ENCODE measurements around the gene IL22RA1.

IL22RA1 gene

DNA sequence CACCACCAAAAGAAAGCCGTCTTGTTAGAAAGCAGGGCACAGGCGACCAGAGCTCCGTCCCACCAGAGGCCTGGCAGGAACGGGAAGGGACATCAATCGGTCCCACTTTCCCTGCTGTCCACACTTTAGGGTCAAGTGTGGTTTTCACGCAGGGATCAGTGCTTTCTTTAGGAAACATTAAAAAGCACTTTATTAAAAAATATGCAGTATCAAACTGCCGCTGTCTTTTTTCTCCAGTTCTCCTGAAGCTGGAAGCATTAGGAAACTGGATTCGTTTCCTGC, 43.7 kb upstream of the IL22RA1 start:
- Histone ChIP-seq H3K79me2 (ENCODE audit: control insufficient read depth, insufficient read depth, low read length) (no peaks in the 10 kb centered on the region), H2BK15ac (replicated peaks; ENCODE audit: low read depth) (no peak overlapping the region), H3K4me1 (ENCODE audit: control insufficient read depth, low read depth, low read length) (no peaks in the 10 kb centered on the region), H3K18ac (ENCODE audit: low read length) (peak overlapping the region; percentile 95), H2BK120ac (ENCODE audit: low read depth, low read length) (no peak overlapping the region), H3K4me2 (ENCODE audit: low read length) (peak overlapping the region; percentile 77), H3K56ac (ENCODE audit: low read length) (peak overlapping the region; percentile 85), H3K36me3 (ENCODE audit: control insufficient read depth, insufficient read depth, low read length) (no peaks in the 10 kb centered on the region), H3K4me3 (ENCODE audit: low read length) (peak overlapping the region; percentile 43), H4K8ac (ENCODE audit: low read depth, low read length) (no peak overlapping the region), H3K27me3 (ENCODE audit: insufficient read depth, low read length, poor library complexity) (no peaks in the 10 kb centered on the region), H3K23ac (ENCODE audit: low read length) (no peak overlapping the region), H3K27ac (ENCODE audit: low read depth, low read length) (no peak overlapping the region), H4K5ac (ENCODE audit: low read length) (no peak overlapping the region), H2AK5ac (ENCODE audit: low read length) (no peak overlapping the region), H3K79me1 (ENCODE audit: low read length) (no peaks in the 10 kb centered on the region), H2BK5ac (ENCODE audit: low read length) (no peak overlapping the region), H3K4ac (ENCODE audit: low read depth, low read length) (no peak overlapping the region), H3K9ac (ENCODE audit: low read length) (peak overlapping the region; percentile 84)
- no peak for DNase-seq
- no CpG with 5 or more reads among the region's 8 CpGs for WGBS (ENCODE audit: extremely low coverage, insufficient coverage, low lambda C conversion rate)

DNA sequence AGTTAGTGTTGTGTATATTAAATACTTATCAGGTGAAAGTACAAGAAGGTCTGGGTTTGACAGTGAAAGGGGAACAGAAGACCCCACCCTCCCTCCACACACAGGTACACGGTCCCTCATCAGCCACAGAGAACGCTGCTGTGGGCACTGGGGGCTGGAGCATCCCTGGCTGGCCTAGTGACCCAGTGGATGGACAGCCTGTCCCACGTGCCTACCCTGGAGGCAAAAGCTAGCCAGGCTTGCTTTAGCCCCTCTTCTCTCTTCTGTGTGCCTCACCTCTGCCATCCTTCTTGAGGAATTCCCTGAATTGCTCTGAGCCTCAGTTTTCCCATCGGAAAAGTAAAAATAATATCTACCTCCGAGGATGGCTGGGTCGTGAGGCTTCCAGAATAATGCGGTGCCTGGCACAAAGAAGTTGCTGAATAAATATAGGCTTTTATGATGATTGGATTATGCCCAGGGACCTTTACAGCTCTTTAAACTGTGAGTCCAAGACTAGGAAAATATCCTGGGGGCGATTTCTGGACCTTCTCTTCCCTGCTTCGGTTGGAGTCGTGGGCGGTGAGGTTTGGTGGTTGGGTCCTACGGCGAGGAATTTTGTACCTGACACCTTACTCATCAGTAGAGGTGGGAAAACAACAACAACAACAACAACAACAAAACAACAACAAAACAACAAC, 43.2 kb upstream of the IL22RA1 start:
- H3K4me1 ChIP-seq (ENCODE audit: control insufficient read depth, low read depth, low read length): no peaks in the 10 kb centered on the region
- peak overlapping the region; percentile 84 for H3K9ac ChIP-seq (ENCODE audit: low read length)
- H3K4me2 ChIP-seq (ENCODE audit: low read length): peak overlapping the region; percentile 77
- no peak for DNase-seq
- H3K4me3 ChIP-seq (ENCODE audit: low read length): peak overlapping the region; percentile 43
- no peak overlapping the region for H3K27ac ChIP-seq (ENCODE audit: low read depth, low read length)
- H3K23ac ChIP-seq (ENCODE audit: low read length): no peak overlapping the region
- H3K18ac ChIP-seq (ENCODE audit: low read length): no peak overlapping the region
- no peak overlapping the region for H2BK15ac ChIP-seq (replicated peaks; ENCODE audit: low read depth)
- H2BK5ac ChIP-seq (ENCODE audit: low read length): no peak overlapping the region
- H3K36me3 ChIP-seq (ENCODE audit: control insufficient read depth, insufficient read depth, low read length): no peaks in the 10 kb centered on the region
- no peak overlapping the region for H3K4ac ChIP-seq (ENCODE audit: low read depth, low read length)
- no peak overlapping the region for H2AK5ac ChIP-seq (ENCODE audit: low read length)
- peak overlapping the region; percentile 85 for H3K56ac ChIP-seq (ENCODE audit: low read length)
- H3K27me3 ChIP-seq (ENCODE audit: insufficient read depth, low read length, poor library complexity): no peaks in the 10 kb centered on the region
- H3K79me2 ChIP-seq (ENCODE audit: control insufficient read depth, insufficient read depth, low read length): no peaks in the 10 kb centered on the region
- no peak overlapping the region for H2BK120ac ChIP-seq (ENCODE audit: low read depth, low read length)
- no peak overlapping the region for H4K8ac ChIP-seq (ENCODE audit: low read depth, low read length)
- no peaks in the 10 kb centered on the region for H3K79me1 ChIP-seq (ENCODE audit: low read length)
- H4K5ac ChIP-seq (ENCODE audit: low read length): no peak overlapping the region
- no CpG with 5 or more reads among the region's 13 CpGs for WGBS (ENCODE audit: extremely low coverage, insufficient coverage, low lambda C conversion rate)

GRCh38 chr1:24185076-24185475, 42.1 kb upstream of the IL22RA1 start:
- Histone ChIP-seq H3K9ac (ENCODE audit: low read length) (no peak overlapping the region), H4K8ac (ENCODE audit: low read depth, low read length) (no peak overlapping the region), H3K4me3 (ENCODE audit: low read length) (no peak overlapping the region), H2BK5ac (ENCODE audit: low read length) (no peak overlapping the region), H3K27me3 (ENCODE audit: insufficient read depth, low read length, poor library complexity) (no peaks in the 10 kb centered on the region), H2AK5ac (ENCODE audit: low read length) (no peak overlapping the region), H3K27ac (ENCODE audit: low read depth, low read length) (no peak overlapping the region), H3K4ac (ENCODE audit: low read depth, low read length) (no peak overlapping the region), H3K4me2 (ENCODE audit: low read length) (no peak overlapping the region), H3K23ac (ENCODE audit: low read length) (no peak overlapping the region), H3K79me2 (ENCODE audit: control insufficient read depth, insufficient read depth, low read length) (no peaks in the 10 kb centered on the region), H2BK120ac (ENCODE audit: low read depth, low read length) (no peak overlapping the region), H3K79me1 (ENCODE audit: low read length) (no peaks in the 10 kb centered on the region), H3K56ac (ENCODE audit: low read length) (no peak overlapping the region), H3K4me1 (ENCODE audit: control insufficient read depth, low read depth, low read length) (no peaks in the 10 kb centered on the region), H4K5ac (ENCODE audit: low read length) (no peak overlapping the region), H2BK15ac (replicated peaks; ENCODE audit: low read depth) (no peak overlapping the region), H3K18ac (ENCODE audit: low read length) (no peak overlapping the region), H3K36me3 (ENCODE audit: control insufficient read depth, insufficient read depth, low read length) (no peaks in the 10 kb centered on the region)
- WGBS (ENCODE audit: extremely low coverage, insufficient coverage, low lambda C conversion rate): no CpG with 5 or more reads among the region's 4 CpGs
- no peak for DNase-seq

DNA sequence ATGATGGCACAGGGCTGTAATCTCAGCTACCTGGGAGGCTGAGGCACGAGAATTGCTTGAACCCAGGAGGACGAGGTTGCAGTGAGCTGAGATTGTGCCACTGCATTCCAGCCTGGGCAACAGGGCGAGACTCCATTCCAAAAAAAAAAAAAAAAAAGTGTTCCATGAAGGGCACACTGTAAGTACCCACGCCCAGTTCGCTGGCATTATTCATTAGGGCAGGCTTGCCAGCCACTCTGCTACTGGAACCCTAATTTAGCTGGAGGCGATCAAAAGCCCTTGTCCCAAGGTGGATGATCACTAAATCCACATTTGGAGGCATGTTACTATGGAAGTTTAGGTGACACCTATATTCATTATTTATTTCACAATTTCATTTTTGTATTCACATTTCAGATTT, 39.1 kb upstream of the IL22RA1 start:
- Histone ChIP-seq H2BK15ac (replicated peaks; ENCODE audit: low read depth) (no peak overlapping the region), H2AK5ac (ENCODE audit: low read length) (no peak overlapping the region), H3K79me1 (ENCODE audit: low read length) (no peaks in the 10 kb centered on the region), H3K4ac (ENCODE audit: low read depth, low read length) (no peak overlapping the region), H3K27me3 (ENCODE audit: insufficient read depth, low read length, poor library complexity) (no peaks in the 10 kb centered on the region), H3K23ac (ENCODE audit: low read length) (no peak overlapping the region), H4K5ac (ENCODE audit: low read length) (no peak overlapping the region), H3K27ac (ENCODE audit: low read depth, low read length) (no peak overlapping the region), H3K79me2 (ENCODE audit: control insufficient read depth, insufficient read depth, low read length) (no peaks in the 10 kb centered on the region), H4K8ac (ENCODE audit: low read depth, low read length) (no peak overlapping the region), H3K4me2 (ENCODE audit: low read length) (no peak overlapping the region), H2BK5ac (ENCODE audit: low read length) (no peak overlapping the region), H3K9ac (ENCODE audit: low read length) (no peak overlapping the region), H3K4me3 (ENCODE audit: low read length) (no peak overlapping the region), H3K56ac (ENCODE audit: low read length) (no peak overlapping the region), H2BK120ac (ENCODE audit: low read depth, low read length) (no peak overlapping the region), H3K4me1 (ENCODE audit: control insufficient read depth, low read depth, low read length) (no peaks in the 10 kb centered on the region), H3K18ac (ENCODE audit: low read length) (no peak overlapping the region), H3K36me3 (ENCODE audit: control insufficient read depth, insufficient read depth, low read length) (no peaks in the 10 kb centered on the region)
- DNase-seq: no peak
- no CpG with 5 or more reads among the region's 6 CpGs for WGBS (ENCODE audit: extremely low coverage, insufficient coverage, low lambda C conversion rate)

DNA sequence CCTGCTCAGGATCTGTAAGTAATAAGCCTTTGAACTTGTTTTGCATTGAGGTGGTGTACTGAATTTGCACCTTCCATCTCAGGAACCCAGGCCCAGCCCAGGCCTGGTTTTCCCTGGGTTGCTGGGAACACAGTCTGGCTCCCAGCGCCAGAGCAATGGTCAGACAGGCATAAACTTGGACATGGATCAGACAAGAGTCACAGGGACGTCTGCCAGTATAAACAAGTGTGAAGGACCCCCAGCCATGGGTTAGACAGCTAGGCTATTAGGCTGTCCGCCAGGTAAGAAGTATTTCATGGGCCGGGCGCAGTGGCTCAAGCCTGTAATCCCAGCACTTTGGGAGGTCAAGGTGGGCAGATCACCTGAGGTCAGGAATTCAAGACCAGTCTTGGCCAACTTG, 38.7 kb upstream of the IL22RA1 start:
- Histone ChIP-seq H3K4me2 (ENCODE audit: low read length) (no peak overlapping the region), H3K9ac (ENCODE audit: low read length) (no peak overlapping the region), H2AK5ac (ENCODE audit: low read length) (no peak overlapping the region), H3K18ac (ENCODE audit: low read length) (no peak overlapping the region), H3K27me3 (ENCODE audit: insufficient read depth, low read length, poor library complexity) (no peaks in the 10 kb centered on the region), H3K36me3 (ENCODE audit: control insufficient read depth, insufficient read depth, low read length) (no peaks in the 10 kb centered on the region), H3K56ac (ENCODE audit: low read length) (no peak overlapping the region), H3K4me3 (ENCODE audit: low read length) (no peak overlapping the region), H3K23ac (ENCODE audit: low read length) (no peak overlapping the region), H2BK120ac (ENCODE audit: low read depth, low read length) (no peak overlapping the region), H4K5ac (ENCODE audit: low read length) (no peak overlapping the region), H2BK5ac (ENCODE audit: low read length) (no peak overlapping the region), H3K4me1 (ENCODE audit: control insufficient read depth, low read depth, low read length) (no peaks in the 10 kb centered on the region), H2BK15ac (replicated peaks; ENCODE audit: low read depth) (no peak overlapping the region), H4K8ac (ENCODE audit: low read depth, low read length) (no peak overlapping the region), H3K4ac (ENCODE audit: low read depth, low read length) (no peak overlapping the region), H3K27ac (ENCODE audit: low read depth, low read length) (no peak overlapping the region), H3K79me2 (ENCODE audit: control insufficient read depth, insufficient read depth, low read length) (no peaks in the 10 kb centered on the region), H3K79me1 (ENCODE audit: low read length) (no peaks in the 10 kb centered on the region)
- WGBS (ENCODE audit: extremely low coverage, insufficient coverage, low lambda C conversion rate): no CpG with 5 or more reads among the region's 5 CpGs
- DNase-seq: no peak

GRCh38 chr1:24180676-24181075, 37.7 kb upstream of the IL22RA1 start:
- Histone ChIP-seq H4K8ac (ENCODE audit: low read depth, low read length) (no peak overlapping the region), H3K79me2 (ENCODE audit: control insufficient read depth, insufficient read depth, low read length) (no peaks in the 10 kb centered on the region), H3K56ac (ENCODE audit: low read length) (no peak overlapping the region), H2BK15ac (replicated peaks; ENCODE audit: low read depth) (no peak overlapping the region), H3K23ac (ENCODE audit: low read length) (no peak overlapping the region), H3K27ac (ENCODE audit: low read depth, low read length) (no peak overlapping the region), H2BK5ac (ENCODE audit: low read length) (no peak overlapping the region), H3K4me1 (ENCODE audit: control insufficient read depth, low read depth, low read length) (no peaks in the 10 kb centered on the region), H3K4me3 (ENCODE audit: low read length) (no peak overlapping the region), H3K27me3 (ENCODE audit: insufficient read depth, low read length, poor library complexity) (no peaks in the 10 kb centered on the region), H3K36me3 (ENCODE audit: control insufficient read depth, insufficient read depth, low read length) (no peaks in the 10 kb centered on the region), H3K4me2 (ENCODE audit: low read length) (no peak overlapping the region), H3K79me1 (ENCODE audit: low read length) (no peaks in the 10 kb centered on the region), H4K5ac (ENCODE audit: low read length) (no peak overlapping the region), H2BK120ac (ENCODE audit: low read depth, low read length) (no peak overlapping the region), H2AK5ac (ENCODE audit: low read length) (no peak overlapping the region), H3K9ac (ENCODE audit: low read length) (no peak overlapping the region), H3K4ac (ENCODE audit: low read depth, low read length) (no peak overlapping the region), H3K18ac (ENCODE audit: low read length) (no peak overlapping the region)
- no CpG with 5 or more reads among the region's 6 CpGs for WGBS (ENCODE audit: extremely low coverage, insufficient coverage, low lambda C conversion rate)
- no peak for DNase-seq
